NB4 (cell line): Measurements from ENCODE around the gene IQCH.

Source experiments
- CTCF ChIP-seq: IDR thresholded peaks from one replicate; pipeline ENCODE4 v1.5.1; 2012; ENCODE audit warnings: low read depth, low read length
- MYC ChIP-seq: IDR thresholded peaks from 2 replicates; pipeline ENCODE4 v1.6.1; 2011; ENCODE audit warnings: low read depth, low read length
- POLR2A ChIP-seq: IDR thresholded peaks from 2 replicates; pipeline ENCODE4 v1.6.1; 2011; ENCODE audit warnings: mild to moderate bottlenecking; ENCODE audit not compliant: insufficient read length; ENCODE audit errors: extremely low read depth
- TF ChIP-seq, protein P1 (sequence below): IDR thresholded peaks from 2 replicates; pipeline ENCODE4 v1.6.1; 2011; ENCODE audit warnings: low read depth, low read length

DNA sequence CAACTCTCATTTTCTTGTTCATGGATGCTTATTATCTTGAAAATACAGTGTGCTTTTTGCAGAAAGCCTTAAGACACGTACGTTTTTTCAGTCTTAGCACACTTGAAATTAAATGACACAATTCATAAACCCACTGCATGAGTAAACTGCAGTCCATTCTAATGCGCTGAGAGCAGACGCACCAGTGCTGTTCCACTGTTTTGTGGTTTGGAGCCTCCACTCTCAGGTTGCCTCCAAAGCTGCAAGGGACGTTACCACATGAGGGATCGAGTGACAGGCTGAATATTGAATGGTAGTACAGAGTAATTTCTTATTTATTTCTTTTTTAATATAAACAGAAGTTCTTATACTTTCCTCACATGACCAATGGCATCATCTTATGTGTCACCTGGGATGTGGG lies 12.3 kb downstream of the IQCH start:
- TF ChIP-seq CTCF (no peak), POLR2A (no peak), MYC (no peak)
- TF ChIP-seq, protein P1, sequence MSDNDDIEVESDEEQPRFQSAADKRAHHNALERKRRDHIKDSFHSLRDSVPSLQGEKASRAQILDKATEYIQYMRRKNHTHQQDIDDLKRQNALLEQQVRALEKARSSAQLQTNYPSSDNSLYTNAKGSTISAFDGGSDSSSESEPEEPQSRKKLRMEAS = no peak
